Skin epidermis (tissue), 12 donors: ENCODE results near the gene ZNF831.

Source experiments
- H3K27ac ChIP-seq, 21 experiments: fragments of 200-600 bp; sonication (generic) in 11 of 21; one replicate each; pipeline ENCODE4 v1.5.0; 2020; ENCODE audit warnings: mild to moderate bottlenecking in 3 of 21, inconsistent platforms in 2 of 21, moderate library complexity in 2 of 21
- H3K4me3 ChIP-seq, 7 experiments: fragments of 200-600 bp; sonication (generic) in 2 of 7; one replicate each; pipeline ENCODE4 v1.5.0; 2020; ENCODE audit warnings: inconsistent platforms in 2 of 7, mild to moderate bottlenecking in 2 of 7, moderate library complexity in 1 of 7

ZNF831 gene

DNA sequence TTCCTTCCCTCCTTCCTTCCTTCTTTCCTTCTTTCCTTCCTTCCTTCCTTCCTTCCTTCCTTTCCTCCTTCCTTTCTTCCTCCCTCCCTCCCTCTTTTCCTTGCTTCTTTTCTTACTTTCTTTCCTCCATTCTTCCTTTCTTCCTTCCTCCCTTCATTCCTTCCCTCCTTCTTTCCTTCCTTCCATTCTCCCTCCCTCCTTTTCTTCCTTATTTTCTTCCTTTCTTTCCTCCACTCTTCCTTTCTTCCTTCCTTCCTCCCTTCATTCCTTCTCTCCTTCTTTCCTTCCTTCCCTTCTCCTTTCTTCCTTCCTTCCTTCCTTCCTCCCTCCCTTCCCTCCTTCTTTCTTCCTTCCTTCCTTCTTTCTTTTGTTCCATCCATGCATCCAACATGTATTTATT is 101.7 kb downstream of the ZNF831 start:
- no peak overlapping the region for H3K4me3 ChIP-seq

DNA sequence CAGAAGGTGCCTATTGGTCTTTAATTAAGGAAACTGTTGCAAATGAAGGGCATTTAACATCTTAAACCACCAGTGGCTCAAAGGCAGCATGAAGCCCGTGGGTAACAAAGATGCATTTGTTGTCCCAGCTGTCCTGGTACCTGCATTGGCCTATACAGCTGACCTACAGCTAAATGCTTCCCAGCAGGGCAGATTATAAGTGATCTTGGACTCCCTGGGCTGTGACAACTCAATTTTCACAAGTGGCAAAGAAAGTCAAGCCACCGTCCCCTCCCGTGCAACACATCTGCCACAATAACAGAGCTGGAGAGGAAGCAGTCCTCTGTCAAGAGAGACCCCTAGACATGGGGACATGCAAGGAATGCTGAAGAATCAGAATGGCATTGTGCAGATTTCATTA is 105.2 kb downstream of the ZNF831 start:
- H3K27ac ChIP-seq, result no peak overlapping the region
- H3K4me3 ChIP-seq, result no peak overlapping the region

More for the DNA sequence above, 101.7 kb downstream of the ZNF831 start:
- H3K27ac ChIP-seq, result no peak overlapping the region

DNA sequence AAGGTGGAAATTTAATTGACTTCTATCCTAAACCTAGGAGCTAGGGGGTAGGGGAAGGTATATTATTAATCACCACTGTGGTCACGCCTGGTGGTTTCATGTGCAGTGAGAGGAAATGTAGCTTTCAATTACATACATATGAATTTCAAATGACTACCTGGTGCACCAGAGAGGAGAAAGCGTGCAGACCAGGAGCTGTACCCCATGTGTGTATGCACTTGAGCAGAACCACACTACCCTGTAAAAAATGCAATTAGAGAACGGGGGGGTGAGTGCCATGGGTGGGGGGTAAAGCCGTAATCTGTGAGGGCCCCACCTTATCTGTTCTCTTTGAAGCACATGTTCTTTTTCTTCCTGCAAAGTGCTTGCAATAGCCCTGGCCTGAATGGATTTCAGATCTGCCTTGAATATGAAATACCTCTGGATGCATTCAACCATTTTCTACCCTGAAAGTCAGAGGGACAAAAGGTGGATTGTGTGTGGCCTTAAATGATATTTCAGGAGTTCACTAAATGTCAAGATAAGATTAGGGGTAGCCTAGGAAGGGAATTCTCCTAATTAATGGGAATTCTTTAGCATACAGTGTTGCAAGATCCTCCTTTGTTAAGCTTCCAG is 105.9 kb downstream of the ZNF831 start:
- H3K27ac ChIP-seq, result no peak overlapping the region
- H3K4me3 ChIP-seq, result no peak overlapping the region

- Histone ChIP-seq H3K4me3 (no peak overlapping the region), H3K27ac (no peak overlapping the region)
Observed at GRCh38 chr20:59270380-59270779, 106.8 kb downstream of the ZNF831 start.

GRCh38 chr20:59273739-59274357 is 110.2 kb downstream of the ZNF831 start:
- no peak overlapping the region for H3K4me3 ChIP-seq
- H3K27ac ChIP-seq, result no peak overlapping the region

GRCh38 chr20:59276938-59277337 is 113.3 kb downstream of the ZNF831 start:
- Histone ChIP-seq H3K4me3 (no peak overlapping the region), H3K27ac (peak overlapping the region in 1 of 21 experiments; percentile 38)

DNA sequence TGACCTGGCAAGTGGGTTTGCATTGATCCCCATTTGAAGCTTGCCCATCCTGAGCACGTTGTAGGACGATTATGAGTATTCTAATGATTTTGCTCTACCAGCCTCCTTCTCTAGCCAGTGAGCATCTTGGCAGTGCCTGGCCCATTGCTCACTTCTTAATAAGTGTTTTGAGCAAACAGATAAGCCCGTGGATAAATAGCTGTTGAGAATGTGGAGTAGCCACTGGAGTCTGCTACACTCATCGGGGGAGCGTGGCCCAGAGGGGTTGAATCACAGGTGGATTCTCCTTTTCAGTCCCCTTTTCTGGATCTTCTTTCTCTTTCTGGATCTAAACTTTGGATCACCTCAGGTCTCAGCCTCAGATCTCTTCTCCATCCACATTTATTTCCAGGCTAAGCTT is 120.8 kb downstream of the ZNF831 start:
- no peak overlapping the region for H3K27ac ChIP-seq
- no peak overlapping the region for H3K4me3 ChIP-seq

GRCh38 chr20:59289994-59290393 is 126.4 kb downstream of the ZNF831 start:
- Histone ChIP-seq H3K27ac (no peak overlapping the region), H3K4me3 (no peak overlapping the region)

GRCh38 chr20:59291740-59292383 is 128.2 kb downstream of the ZNF831 start:
- Histone ChIP-seq H3K4me3 (no peak overlapping the region), H3K27ac (no peak overlapping the region)

DNA sequence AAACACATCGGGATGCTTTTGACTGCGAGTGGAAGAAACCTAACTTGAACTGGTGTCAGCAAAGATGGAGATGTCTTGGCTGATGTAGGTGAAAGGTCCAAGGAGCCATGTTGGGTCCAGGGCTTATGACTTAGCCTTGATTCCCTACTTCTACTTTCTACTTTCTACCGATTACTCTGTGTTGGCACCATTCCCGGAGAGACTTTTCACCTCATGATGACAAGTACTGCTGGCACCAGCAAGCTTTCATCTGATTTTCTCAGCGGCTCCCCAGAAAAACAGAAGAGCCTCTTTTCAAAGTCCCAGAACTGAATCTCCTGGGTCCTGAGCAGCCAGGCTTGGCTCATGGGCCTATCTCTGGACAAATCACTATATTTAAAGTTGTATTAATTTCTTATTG is 131.9 kb downstream of the ZNF831 start:
- Histone ChIP-seq H3K27ac (no peak overlapping the region), H3K4me3 (no peak overlapping the region)

DNA sequence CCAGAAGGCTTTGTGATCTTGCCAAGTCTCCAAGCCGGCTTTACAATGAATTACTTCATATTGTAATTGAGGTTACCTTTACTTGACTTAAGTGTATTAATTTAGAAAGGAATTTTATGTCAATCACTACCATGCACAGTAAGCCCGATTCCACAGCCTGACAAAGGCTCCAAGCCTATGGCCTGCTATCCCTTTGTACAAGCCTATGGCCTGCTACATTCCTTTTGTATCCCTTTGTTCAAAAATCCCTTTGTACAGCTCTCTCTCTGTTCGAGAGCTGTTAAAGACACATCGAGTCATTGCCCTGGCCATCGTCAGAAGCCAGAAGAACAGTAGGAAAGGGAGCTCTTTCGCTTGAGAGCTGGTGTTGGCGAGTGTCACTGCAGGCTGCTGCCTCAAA is 134.1 kb downstream of the ZNF831 start:
- H3K4me3 ChIP-seq, result no peak overlapping the region
- no peak overlapping the region for H3K27ac ChIP-seq

GRCh38 chr20:59299945-59300332 is 136.3 kb downstream of the ZNF831 start:
- Histone ChIP-seq H3K27ac (no peak overlapping the region), H3K4me3 (peak overlapping the region in 1 of 7 experiments; percentile 30)

GRCh38 chr20:59300333-59301081 is 136.9 kb downstream of the ZNF831 start, which contains the start of gene EDN3:
Gene EDN3, plus strand, starts transcription at chr20:59300611. Its CDS starts 202 bp downstream, at chr20:59300813.
- H3K4me3 ChIP-seq, result peak within 1 kb of the TSS in 1 of 7 experiments; percentile 30
- H3K27ac ChIP-seq, result no peak within 1 kb of the TSS

- no peak overlapping the region for H3K27ac ChIP-seq
- H3K4me3 ChIP-seq, result no peak overlapping the region
Observed at GRCh38 chr20:59301343-59302007, 137.9 kb downstream of the ZNF831 start.

GRCh38 chr20:59305908-59306655 is 142.5 kb downstream of the ZNF831 start:
- no peak overlapping the region for H3K27ac ChIP-seq

GRCh38 chr20:59307270-59307669 is 143.6 kb downstream of the ZNF831 start:
- Histone ChIP-seq H3K27ac (no peak overlapping the region), H3K4me3 (no peak overlapping the region)

More at GRCh38 chr20:59305908-59306655, 142.5 kb downstream of the ZNF831 start:
- H3K4me3 ChIP-seq, result no peak overlapping the region
